PFSK-1 (cell line): ENCODE measurements around the gene THAP10.

Source experiments
- POLR2AphosphoS5 ChIP-seq: IDR thresholded peaks from 2 replicates; pipeline ENCODE4 v1.6.1; 2012; ENCODE audit warnings: low read depth, mild to moderate bottlenecking, control low read depth, low read length, moderate library complexity
- REST ChIP-seq, 2 experiments: IDR thresholded peaks; 2 replicates each; pipeline versions ENCODE4 v1.6.1 to v1.8.0; 2011 to 2012; ENCODE audit warnings: low read depth in 2 of 2, low read length in 2 of 2, control low read depth in 1 of 2, inconsistent platforms in 1 of 2, mild to moderate bottlenecking in 1 of 2, moderate library complexity in 1 of 2; ENCODE audit not compliant: insufficient read depth in 1 of 2
- TAF1 ChIP-seq: IDR thresholded peaks from 2 replicates; pipeline ENCODE4 v1.6.1; 2012; ENCODE audit warnings: low read length, control low read depth, borderline replicate concordance; ENCODE audit not compliant: insufficient read depth

GRCh38 chr15:70917955-70918354 is 25.7 kb upstream of the THAP10 start:
- TF ChIP-seq TAF1 (no peak), POLR2AphosphoS5 (no peak), REST (IDR thresholded peaks at IDR 0.05; ENCODE audit: insufficient read depth in 1 of 2, low read depth in 2 of 2, low read length in 2 of 2) (no peak)
